Thoracic aorta (tissue), 2 donors: ENCODE measurements around the gene CES4A. TPM values are rescaled to one million over a fixed set of nuclear protein-coding genes. Genes with fewer than 3 reads are reported as not detected.
A peak's percentile ranks its signal among the peaks of the same experiment; 100 is the strongest.

Experiments used
- ATAC-seq: fragments of 150-250 bp; one replicate; pipeline ENCODE4 v1.8.0; 2017; ENCODE audit warnings: low read depth; ENCODE audit not compliant: insufficient number of reproducible peaks, low FRiP score
- DNase-seq: peaks from one replicate; pipeline ENCODE4 v3.0.0-alpha.2; 2020; ENCODE audit warnings: low spot score
- H3K27ac ChIP-seq, 2 donors: fragments of 200-600 bp; sonication (generic); 1 replicate in 1 of 2; 2 replicates in 1 of 2; pipeline ENCODE4 v1.5.1; 2016; ENCODE audit warnings: mild to moderate bottlenecking in 2 of 2, moderate library complexity in 2 of 2
- H3K27me3 ChIP-seq: fragments of 200-600 bp; sonication (generic); replicated peaks from 2 replicates; pipeline ENCODE4 v1.6.0; 2016; ENCODE audit warnings: mild to moderate bottlenecking; ENCODE audit not compliant: insufficient read depth
- H3K36me3 ChIP-seq: fragments of 200-600 bp; sonication (generic); one replicate; pipeline ENCODE4 v1.5.1; 2016
- H3K4me1 ChIP-seq, 2 donors: fragments of 200-600 bp; sonication (generic); 1 replicate in 1 of 2; 2 replicates in 1 of 2; pipeline versions ENCODE4 v1.5.1 to v1.6.0; 2016; ENCODE audit warnings: low read depth in 2 of 2, mild to moderate bottlenecking in 1 of 2; ENCODE audit not compliant: control insufficient read depth in 1 of 2
- H3K4me3 ChIP-seq: fragments of 200-600 bp; sonication (generic); 2 replicates; pipeline ENCODE4 v1.5.1; 2016; ENCODE audit warnings: mild to moderate bottlenecking
- H3K9me3 ChIP-seq: fragments of 200-600 bp; sonication (generic); 2 replicates; pipeline ENCODE4 v1.5.1; 2016
- total RNA-seq, 2 donors: library from RNA; depleted of rRNA; stranded (reverse); fragments of >200 nt; gene quantifications; one replicate each; pipeline versions ENCODE4 v1.1.0 to v1.2.3, GENCODE V29; 2016
- TF ChIP-seq, protein P1 (sequence below): fragments of 200-600 bp; sonication (generic); IDR thresholded peaks from one replicate; pipeline ENCODE4 v1.5.1; 2019; ENCODE audit warnings: antibody characterized with exemption

The CES4A gene
- total RNA-seq, 2 donors from 2014 or later: 7.4 to 9.5 TPM

DNA sequence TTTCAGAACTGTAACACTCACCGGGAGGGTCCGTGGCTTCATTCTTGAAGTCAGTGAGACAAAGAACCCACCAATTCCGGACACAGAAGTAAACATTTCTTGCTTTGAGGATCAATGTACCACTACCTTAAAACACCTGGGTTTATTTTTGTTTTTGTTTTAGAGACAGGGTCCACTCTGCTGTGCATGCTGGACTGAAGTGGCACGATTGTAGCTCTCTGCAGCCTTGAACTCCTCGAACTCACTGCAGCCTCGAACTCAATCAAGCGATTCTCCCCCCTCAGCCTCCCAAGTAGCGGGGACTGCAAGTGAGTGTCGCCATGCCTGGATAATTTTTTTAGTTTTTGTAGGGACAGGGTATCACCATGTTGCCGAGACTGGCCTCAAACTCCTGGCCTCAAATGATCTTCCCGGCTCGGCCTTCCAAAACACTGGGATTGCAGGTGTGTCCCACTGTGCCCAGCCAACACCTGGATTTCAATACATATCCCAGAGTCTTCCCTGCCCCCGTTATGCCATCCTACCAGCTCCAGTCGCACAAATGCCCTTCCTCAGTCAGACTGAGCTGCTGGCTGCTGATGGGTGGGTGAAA, 13.0 kb upstream of the CES4A start:
- TF ChIP-seq, protein P1, sequence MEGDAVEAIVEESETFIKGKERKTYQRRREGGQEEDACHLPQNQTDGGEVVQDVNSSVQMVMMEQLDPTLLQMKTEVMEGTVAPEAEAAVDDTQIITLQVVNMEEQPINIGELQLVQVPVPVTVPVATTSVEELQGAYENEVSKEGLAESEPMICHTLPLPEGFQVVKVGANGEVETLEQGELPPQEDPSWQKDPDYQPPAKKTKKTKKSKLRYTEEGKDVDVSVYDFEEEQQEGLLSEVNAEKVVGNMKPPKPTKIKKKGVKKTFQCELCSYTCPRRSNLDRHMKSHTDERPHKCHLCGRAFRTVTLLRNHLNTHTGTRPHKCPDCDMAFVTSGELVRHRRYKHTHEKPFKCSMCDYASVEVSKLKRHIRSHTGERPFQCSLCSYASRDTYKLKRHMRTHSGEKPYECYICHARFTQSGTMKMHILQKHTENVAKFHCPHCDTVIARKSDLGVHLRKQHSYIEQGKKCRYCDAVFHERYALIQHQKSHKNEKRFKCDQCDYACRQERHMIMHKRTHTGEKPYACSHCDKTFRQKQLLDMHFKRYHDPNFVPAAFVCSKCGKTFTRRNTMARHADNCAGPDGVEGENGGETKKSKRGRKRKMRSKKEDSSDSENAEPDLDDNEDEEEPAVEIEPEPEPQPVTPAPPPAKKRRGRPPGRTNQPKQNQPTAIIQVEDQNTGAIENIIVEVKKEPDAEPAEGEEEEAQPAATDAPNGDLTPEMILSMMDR: no peak
- no peaks in the 10 kb centered on the region for H3K27me3 ChIP-seq

GRCh38 chr16:66976746-66977145, 11.6 kb upstream of the CES4A start:
- Histone ChIP-seq H3K4me3 (no peak overlapping the region), H3K36me3 (no peaks in the 10 kb centered on the region), H3K27ac (no peak overlapping the region), H3K4me1 (peaks cover 0 to 18% of the 10 kb centered on the region in 2 donors), H3K9me3 (no peaks in the 10 kb centered on the region), H3K27me3 (no peaks in the 10 kb centered on the region)
- DNase-seq: no peak
- ATAC-seq: no peak
- TF ChIP-seq, protein P1: no peak

More for the DNA sequence above, 13.0 kb upstream of the CES4A start:
- Histone ChIP-seq H3K9me3 (no peaks in the 10 kb centered on the region), H3K36me3 (no peaks in the 10 kb centered on the region), H3K4me3 (no peak overlapping the region), H3K27ac (no peak overlapping the region), H3K4me1 (peaks cover 0 to 18% of the 10 kb centered on the region in 2 donors)
- DNase-seq (no peak), ATAC-seq (no peak)

DNA sequence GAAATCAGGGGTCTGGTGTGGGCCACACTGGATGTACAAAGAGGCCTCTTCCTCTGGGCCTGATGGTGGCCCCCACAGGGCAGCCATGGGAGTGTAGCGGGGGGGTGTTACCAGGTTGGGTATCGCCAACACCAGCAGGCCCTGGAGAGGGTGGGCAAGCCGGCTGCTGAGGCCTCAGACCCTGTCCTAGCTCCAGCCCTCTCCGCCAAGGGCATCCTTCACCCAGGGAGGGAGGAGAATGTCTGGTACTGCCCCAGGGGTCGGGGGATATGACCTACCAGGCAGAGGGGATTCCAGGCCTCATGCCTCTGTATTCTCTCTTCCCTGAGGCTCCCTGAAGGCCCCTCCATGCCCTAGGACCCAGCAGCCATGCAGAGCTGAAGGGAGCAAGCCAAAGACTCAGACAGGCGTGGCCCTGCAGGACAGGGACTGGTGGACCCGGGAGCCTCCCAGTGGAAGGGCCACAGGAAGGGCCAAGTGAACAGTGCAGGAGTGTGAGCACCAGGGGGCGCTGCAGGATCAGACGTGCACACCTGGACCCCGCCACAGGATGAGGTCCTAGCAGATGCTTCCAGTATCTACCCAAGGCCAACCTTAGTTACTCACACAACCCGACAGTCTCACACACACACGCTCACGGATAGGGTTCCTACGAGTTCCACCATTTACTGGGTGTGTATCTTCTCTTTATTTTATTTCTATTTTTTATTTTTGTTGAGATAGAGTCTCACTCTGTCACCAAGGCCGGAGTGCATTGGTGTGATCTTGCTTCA, 10.9 kb upstream of the CES4A start:
- peak; percentile 67 for ATAC-seq
- no peak overlapping the region for H3K27ac ChIP-seq
- no peaks in the 10 kb centered on the region for H3K36me3 ChIP-seq
- TF ChIP-seq, protein P1: peak; percentile 97
- no peak overlapping the region for H3K4me3 ChIP-seq
- peak; percentile 58 for DNase-seq
- no peaks in the 10 kb centered on the region for H3K27me3 ChIP-seq
- no peaks in the 10 kb centered on the region for H3K9me3 ChIP-seq
- peaks cover 0 to 18% of the 10 kb centered on the region in 2 donors for H3K4me1 ChIP-seq

- DNase-seq (peak; percentile 70), ATAC-seq (no peak)
- H3K4me1 ChIP-seq: peaks cover 0 to 18% of the 10 kb centered on the region in 2 donors
- H3K4me3 ChIP-seq: no peak overlapping the region
- no peaks in the 10 kb centered on the region for H3K36me3 ChIP-seq
- TF ChIP-seq, protein P1: no peak
- no peaks in the 10 kb centered on the region for H3K9me3 ChIP-seq
- H3K27me3 ChIP-seq: no peaks in the 10 kb centered on the region
- H3K27ac ChIP-seq: peak overlapping the region in 1 of 2 donors; percentile 50
These were observed 9.2 kb upstream of the CES4A start for GRCh38 chr16:66979011-66979717.

DNA sequence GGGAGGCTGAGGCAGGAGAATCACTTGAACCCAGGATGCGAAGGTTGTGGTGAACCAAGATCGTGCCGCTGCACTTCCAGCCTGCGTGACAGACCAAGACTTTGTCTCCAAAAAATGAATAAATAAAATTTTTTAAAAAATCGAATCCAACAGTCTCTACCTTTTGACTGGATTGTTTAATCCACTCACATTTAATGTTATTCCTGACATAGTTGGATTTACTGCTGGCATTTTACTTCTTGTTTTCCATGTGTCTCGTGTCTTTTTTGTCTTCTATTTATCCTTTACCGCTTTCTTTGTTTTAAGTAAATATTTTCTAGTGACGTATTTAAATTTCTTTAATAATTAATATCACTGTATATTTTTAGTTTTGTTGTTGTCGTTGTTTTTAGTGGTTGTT, 5.4 kb upstream of the CES4A start:
- DNase-seq (no peak), ATAC-seq (no peak)
- no peak overlapping the region for H3K4me3 ChIP-seq
- H3K4me1 ChIP-seq: peaks cover 0 to 18% of the 10 kb centered on the region in 2 donors
- TF ChIP-seq, protein P1: no peak
- no peaks in the 10 kb centered on the region for H3K36me3 ChIP-seq
- H3K27me3 ChIP-seq: no peaks in the 10 kb centered on the region
- H3K27ac ChIP-seq: no peak overlapping the region
- no peaks in the 10 kb centered on the region for H3K9me3 ChIP-seq
